ENCODE measurements around the gene POLR3H.
"Not testable (repeated sequence)": the region's sequence is repeated elsewhere in the genome, so short reads cannot be mapped to it uniquely, and the experiment has no call there.

The POLR3H gene

GRCh38 chr22:41564563-41564962, 20.3 kb upstream of the POLR3H start:
- DNase-seq (ENCODE audit: low read depth in 2 of 2): no peak

- no peak for DNase-seq (ENCODE audit: low read depth in 2 of 2)
Observed at GRCh38 chr22:41563051-41563711, 18.9 kb upstream of the POLR3H start.

- no peak for DNase-seq (ENCODE audit: low read depth in 2 of 2)
Observed at GRCh38 chr22:41562461-41562860, 18.2 kb upstream of the POLR3H start.

DNA sequence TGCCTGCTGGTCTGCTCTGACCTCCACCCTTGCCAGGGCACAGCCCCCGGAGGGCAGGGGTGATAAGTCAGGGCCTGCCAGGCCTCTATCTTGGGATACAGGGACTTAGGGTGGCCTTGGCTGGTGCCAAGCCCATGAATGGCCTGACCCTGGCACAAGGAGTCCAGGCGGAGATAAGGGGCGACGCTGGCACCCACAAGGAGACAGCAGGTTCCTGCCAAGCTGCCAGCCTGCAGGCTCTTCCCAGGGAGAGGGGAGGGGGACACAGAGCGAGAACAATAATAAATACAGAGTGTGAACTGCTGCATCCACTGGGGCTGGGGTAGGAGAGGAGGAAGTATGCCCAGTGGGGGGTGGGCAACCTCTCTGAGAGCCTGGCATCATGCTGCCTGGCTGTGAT, 17.5 kb upstream of the POLR3H start:
- DNase-seq (ENCODE audit: low read depth in 2 of 2): no peak

DNA sequence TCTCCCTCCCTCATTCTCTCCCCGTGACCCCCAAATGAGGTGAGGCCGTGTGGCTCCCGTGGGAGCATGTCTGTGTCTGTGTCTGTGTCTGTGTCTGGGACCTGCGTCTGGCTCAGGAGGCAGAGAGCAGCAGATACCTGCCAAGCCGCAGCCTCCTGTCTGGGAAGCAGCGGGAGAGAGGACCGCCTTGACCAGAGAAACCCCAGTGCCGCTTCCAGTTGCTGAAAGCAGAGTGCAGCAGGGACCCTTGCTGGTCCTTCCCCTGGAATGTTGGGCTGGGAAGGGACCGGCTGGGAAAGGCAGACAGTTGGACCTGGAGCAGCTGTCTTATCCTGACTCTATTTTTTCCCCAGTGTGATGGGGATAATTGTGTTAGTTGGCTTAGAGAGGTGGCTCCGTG, 17.1 kb upstream of the POLR3H start:
- DNase-seq (ENCODE audit: low read depth in 2 of 2): no peak

DNA sequence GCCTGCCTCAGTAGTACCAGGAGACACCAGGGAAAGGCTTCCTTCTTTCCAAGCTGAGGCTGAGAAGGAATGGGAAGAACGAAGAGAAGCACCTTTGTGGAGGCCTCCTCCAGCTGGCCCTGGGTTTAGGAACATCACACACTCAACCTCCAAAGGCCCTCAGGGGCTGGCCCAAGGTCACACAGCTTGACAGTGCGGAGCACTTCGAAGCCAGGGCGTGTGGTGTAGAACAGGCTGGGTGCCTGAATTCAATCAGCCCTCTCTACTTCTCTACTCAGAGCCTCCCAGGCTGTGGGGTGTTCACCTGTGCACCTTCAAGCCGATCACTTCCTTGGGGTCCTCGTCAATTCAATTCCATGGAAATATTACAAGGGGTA, 15.8 kb upstream of the POLR3H start:
- DNase-seq (ENCODE audit: low read depth in 2 of 2): no peak

DNA sequence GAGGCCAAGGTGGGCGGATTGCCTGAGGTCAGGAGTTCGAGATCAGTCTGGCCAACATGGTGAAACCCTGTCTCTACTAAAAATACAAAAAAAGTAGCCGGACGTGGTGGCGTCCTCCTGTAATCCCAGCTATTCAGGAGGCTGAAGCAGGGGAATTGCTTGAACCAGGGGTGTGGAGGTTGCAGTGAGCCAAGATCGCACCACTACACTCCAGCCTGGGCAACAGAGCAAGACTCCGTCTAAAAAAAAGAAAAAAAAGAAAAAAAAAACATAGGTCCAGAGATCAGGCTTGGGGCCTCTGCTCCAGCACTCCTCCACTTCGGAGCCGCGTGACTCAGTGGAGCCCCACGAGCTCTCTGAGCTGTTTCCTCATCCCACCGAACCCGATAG, 14.0 kb upstream of the POLR3H start:
- DNase-seq (ENCODE audit: low read depth in 2 of 2): not testable (repeated sequence)

DNA sequence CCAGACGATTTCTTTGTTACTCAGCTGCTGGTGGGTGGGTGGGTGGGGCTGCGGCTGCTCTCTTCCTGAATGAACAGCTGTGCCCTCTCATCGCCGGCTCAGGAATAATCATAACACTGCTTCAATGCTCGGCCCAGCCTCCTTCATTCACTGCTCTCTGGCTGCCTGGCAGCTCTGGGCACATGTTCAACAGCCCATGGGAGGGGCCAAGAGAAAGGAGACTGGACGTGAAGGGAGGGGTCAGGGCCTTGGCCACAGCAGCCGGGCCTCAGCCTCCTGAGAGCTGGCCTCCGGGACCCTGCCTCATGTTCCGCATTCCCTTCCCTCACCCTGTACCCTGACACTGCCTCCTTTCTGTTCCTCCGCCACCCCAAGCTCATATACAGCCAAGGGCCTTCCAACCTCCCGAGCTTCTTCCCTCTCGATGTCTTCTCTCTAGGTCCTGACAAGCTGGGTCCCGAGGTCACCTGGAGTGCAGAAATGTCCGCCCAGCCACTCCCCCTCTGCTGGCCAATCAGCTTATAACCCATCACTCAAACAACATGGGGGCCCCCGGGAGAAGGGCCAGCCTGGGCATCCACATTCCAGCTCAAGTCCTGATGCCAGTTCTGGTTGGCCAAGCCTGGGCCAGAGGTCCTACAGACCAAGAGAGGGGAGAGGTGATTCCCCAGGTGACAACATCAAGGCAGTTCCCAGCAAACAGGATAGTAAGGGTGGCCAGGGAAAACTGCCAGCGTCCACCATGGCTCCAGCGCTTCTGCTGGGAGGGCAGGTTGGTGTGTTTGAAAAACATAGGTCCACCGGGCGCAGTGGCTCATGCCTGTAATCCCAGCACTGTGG, 13.4 kb upstream of the POLR3H start:
- DNase-seq (ENCODE audit: low read depth in 2 of 2): no peak

GRCh38 chr22:41556561-41556960, 12.3 kb upstream of the POLR3H start:
- no peak for DNase-seq (ENCODE audit: low read depth in 2 of 2)

GRCh38 chr22:41555325-41555982, 11.2 kb upstream of the POLR3H start:
- no peak for DNase-seq (ENCODE audit: low read depth in 2 of 2)

DNA sequence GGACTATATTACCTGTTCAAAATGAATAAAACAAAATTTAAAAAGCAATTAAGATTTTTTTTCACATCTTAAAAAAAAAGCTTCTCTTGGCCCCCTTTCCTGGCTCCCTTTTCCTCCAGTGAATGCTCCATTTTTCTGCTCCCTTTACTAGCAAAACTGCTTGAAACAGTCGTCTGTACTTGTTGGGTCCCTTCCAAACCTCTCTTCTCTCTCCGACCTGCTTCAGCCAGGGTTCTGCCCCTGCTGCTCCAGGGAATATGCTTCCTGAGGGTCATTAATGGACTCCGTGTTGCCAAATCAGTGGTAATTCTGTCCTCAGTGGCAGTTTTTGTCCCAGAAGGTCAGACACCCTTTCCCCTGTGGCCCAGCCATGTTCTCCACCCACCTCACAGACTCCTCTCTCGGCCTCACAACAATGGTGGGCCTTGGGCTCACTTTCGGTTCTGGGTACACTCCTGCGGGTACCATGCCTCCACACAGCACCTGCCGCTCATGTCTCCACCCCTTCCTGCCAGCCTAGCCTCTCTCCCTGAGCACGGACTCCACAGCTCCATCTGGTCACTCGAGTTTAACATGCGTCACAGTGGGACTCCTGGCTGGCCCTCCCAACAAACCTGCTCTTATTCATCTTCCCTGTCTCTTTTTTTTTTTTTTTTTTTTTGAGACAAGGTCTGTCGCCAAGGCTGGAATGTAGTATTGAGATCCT, 7.8 kb upstream of the POLR3H start:
- no peak for DNase-seq (ENCODE audit: low read depth in 2 of 2)

DNA sequence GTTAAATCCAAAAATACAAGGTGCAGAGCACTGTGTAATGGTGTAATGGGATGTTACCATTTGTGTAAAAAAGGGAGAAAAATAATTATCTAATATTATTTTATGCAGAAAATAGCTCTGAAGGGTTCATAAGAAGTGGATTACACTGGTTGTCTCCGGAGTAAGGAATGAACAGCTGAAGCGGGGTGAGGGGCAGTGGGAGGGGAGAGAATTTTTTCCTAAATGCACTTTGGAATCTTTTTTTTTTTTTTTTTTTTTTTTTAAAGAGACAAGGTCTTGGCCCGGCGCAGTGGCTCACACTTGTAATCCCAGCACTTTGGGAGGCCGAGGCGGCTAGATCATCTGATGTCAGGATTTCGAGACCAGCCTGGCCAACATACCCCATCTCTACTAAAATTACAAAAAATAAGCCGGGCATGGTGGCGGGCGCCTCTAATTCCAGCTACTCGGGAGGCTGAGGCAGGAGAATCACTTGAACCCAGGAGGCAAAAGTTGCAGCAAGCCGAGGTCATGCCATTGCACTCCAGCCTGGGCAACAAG, 6.8 kb upstream of the POLR3H start:
- no peak for DNase-seq (ENCODE audit: low read depth in 2 of 2)

DNA sequence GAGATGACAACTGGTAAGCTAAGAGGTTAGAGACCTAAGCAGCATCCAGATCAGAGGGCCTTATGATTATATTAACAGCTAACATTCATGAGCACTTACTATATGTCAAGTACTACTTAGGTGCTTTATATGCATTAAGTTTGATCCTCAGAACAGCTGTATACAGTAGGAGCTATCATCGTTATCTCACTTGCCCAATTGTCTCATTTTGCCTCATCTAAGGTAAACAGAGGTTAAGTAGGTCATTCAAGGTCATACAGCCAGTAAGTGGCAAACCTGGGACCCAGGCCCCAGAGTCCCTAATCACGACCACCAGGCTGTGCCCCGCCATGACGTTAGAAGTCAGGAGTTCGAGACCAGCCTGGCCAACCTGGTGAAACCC, 4.6 kb upstream of the POLR3H start:
- no peak for DNase-seq (ENCODE audit: low read depth in 2 of 2)

DNA sequence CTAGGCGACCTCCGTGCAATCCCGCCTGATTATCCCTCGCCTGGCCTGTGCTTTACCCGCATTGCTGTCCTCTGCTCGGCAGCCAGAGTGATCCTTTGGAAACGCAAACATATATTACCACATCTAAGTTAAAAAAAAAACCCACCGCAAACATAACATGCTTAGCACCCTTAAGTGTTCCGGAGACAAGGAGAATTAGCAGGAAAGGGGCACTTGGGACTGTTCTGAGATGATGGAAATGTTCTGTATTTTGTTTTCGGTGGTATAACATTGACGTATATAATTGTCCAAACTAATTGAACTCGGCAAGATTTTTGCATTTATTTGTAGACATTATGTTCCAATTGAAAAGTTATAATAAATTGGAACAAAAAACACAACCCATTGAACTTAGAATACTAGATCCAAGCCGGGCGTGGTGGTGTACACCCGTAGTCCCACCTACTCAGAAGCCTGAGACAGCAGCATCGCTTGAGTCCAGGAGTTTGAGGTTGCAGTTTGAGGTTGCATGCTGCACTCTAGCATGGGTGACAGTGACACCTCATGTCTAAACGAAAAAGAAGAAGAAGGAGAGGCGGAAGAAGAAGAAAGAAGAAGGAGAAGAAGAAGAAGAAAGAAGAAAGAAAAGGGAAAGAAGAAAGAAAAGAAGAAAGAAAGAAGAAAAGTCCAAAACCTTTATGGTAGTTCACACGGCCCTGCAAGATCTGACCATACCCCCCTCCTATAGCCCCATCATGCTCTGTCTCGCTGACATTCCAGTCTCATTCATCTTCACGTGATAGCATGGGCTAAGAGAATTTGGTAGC, 604 bp upstream of the POLR3H start:
- no peak for DNase-seq (ENCODE audit: low read depth in 2 of 2)

DNA sequence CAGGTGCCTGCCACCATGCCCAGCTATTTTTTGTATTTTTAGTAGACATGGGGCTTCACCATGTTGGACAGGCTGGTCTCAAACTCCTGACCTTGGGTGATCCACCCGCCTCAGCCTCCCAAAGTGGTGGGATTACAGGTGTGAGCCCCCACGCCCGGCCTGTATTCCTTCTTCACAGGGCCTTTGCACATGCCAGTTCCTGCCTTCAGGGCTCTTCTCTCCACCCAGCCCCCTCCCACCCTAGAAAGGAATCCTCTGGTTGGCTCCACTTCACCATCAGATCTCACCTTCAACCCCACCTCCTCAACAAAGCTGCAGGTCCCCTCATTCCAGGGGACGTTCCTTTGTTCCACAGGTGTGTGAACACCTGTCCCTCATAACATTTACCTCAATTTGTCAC, 2.0 kb downstream of the POLR3H start:
- no peak for DNase-seq (ENCODE audit: low read depth in 2 of 2)

- DNase-seq (ENCODE audit: low read depth in 2 of 2): no peak
Observed at GRCh38 chr22:41541484-41541883, 2.8 kb downstream of the POLR3H start.

DNA sequence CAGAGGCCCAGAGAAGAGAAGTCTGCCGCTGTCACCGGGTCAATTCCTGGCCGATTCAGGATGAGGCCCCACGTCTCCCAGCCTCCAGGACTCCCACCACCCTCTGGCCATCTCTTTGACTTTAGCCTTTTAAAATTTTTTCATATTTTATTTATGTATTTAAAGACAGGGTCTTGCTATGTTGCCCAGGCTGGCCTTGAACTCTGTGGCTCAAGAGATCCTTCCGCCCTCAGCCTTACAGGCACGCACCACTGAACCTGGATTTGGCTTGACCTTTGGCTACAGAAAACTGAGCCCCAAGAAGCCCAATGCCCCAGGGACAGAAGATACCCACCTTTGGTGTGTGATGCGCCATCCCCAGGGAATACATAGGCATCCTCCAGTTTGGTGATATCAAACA, 3.9 kb downstream of the POLR3H start:
- DNase-seq (ENCODE audit: low read depth in 2 of 2): no peak

- DNase-seq (ENCODE audit: low read depth in 2 of 2): no peak
Observed at GRCh38 chr22:41540006-41540315, 4.3 kb downstream of the POLR3H start.

- no peak for DNase-seq (ENCODE audit: low read depth in 2 of 2)
Observed at GRCh38 chr22:41539146-41540005, 4.9 kb downstream of the POLR3H start.

GRCh38 chr22:41538583-41538982, 5.7 kb downstream of the POLR3H start:
- DNase-seq (ENCODE audit: low read depth in 2 of 2): no peak

Measured in stimulated activated CD8-positive, alpha-beta memory T cell treated with anti-CD3 and anti-CD28 coated beads, Interleukin-7, amount 100 ng/mL, for 1 hour (primary cell).